ENCODE results near the gene FCHSD2. TPM values are rescaled to one million over a fixed set of nuclear protein-coding genes. Genes with fewer than 3 reads are reported as not detected.
"Not testable (repeated sequence)": the region's sequence is repeated elsewhere in the genome, so short reads cannot be mapped to it uniquely, and the experiment has no call there.

The FCHSD2 gene
- total RNA-seq, 1 donor from 2014 or later: 32.8 TPM

GRCh38 chr11:72850832-72851231, 291.3 kb downstream of the FCHSD2 start:
- no peak for DNase-seq (ENCODE audit: extremely low read depth, low read depth, low spot score)

DNA sequence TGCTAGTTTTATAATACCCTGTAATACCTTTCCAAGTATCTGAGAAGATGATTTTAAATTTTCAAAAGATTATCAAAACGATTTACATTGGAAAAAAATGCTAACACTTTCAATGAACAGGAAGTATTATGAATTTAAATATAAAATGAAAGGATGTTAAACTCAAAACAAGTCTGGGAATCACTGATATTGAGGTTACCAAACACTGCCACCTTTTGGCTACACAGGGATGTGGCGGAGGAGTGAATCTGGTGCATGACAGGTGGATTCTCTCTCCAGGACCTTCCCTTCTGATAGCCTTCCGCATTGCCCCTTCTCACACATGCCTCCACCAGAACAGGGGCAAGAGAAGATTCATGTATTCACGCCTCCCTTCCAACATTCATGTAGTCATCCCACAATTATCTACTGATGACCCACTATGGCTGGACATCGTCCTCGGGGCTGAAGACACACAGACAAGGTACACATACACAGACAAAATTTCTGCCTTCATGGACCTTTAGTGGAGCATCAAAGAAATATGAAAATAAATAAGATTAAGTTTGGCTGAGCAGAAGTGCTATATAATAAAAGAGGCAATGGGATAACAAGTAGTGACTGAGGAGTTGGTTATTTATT, 293.2 kb downstream of the FCHSD2 start:
- no peak for DNase-seq (ENCODE audit: extremely low read depth, low read depth, low spot score)

- no peak for DNase-seq (ENCODE audit: extremely low read depth, low read depth, low spot score)
These were observed 297.8 kb downstream of the FCHSD2 start for GRCh38 chr11:72844356-72844755.

- no peak for DNase-seq (ENCODE audit: extremely low read depth, low read depth, low spot score)
These were observed 299.3 kb downstream of the FCHSD2 start for GRCh38 chr11:72842653-72843330.

GRCh38 chr11:72842126-72842525, 300.0 kb downstream of the FCHSD2 start:
- no peak for DNase-seq (ENCODE audit: extremely low read depth, low read depth, low spot score)

GRCh38 chr11:72841397-72841796, 300.7 kb downstream of the FCHSD2 start:
- no peak for DNase-seq (ENCODE audit: extremely low read depth, low read depth, low spot score)

GRCh38 chr11:72840780-72841179, 301.3 kb downstream of the FCHSD2 start:
- DNase-seq (ENCODE audit: extremely low read depth, low read depth, low spot score): no peak

DNA sequence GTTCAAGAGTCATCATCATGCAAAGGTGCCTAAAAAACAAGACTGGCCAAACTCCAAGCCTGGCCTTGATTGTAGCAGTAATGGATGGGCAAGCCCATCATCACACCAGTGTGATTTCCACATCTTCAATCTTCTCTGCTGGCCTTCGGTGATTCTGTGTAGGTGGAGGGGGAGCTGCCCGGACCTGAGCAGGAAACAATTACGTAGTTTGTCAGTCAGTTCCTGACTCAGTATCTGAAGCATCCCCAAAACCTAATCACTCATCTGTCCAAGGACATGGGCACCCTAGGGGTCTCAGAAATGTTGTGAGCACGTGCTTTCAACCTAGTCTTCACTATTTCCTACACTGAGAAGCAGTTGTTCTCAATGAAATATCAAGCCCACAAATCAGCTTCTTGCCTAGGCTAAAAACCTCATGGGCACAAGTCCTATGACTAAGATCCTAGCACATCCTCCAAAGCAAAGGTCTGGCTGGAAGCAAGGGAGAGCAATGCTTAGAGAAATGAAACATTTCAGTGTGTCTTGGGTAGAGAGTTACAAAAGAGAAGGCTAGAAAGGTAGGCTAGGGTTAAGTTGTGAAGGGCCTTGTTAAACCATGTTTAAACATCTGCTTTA, 303.3 kb downstream of the FCHSD2 start:
- no peak for DNase-seq (ENCODE audit: extremely low read depth, low read depth, low spot score)

GRCh38 chr11:72836111-72836510, 306.0 kb downstream of the FCHSD2 start:
- no peak for DNase-seq (ENCODE audit: extremely low read depth, low read depth, low spot score)

- DNase-seq (ENCODE audit: extremely low read depth, low read depth, low spot score): no peak
These were observed 307.2 kb downstream of the FCHSD2 start for GRCh38 chr11:72834905-72835304.

GRCh38 chr11:72833811-72834493, 308.2 kb downstream of the FCHSD2 start:
- no peak for DNase-seq (ENCODE audit: extremely low read depth, low read depth, low spot score)

- no peak for DNase-seq (ENCODE audit: extremely low read depth, low read depth, low spot score)
These were observed 308.9 kb downstream of the FCHSD2 start for GRCh38 chr11:72833083-72833733.

DNA sequence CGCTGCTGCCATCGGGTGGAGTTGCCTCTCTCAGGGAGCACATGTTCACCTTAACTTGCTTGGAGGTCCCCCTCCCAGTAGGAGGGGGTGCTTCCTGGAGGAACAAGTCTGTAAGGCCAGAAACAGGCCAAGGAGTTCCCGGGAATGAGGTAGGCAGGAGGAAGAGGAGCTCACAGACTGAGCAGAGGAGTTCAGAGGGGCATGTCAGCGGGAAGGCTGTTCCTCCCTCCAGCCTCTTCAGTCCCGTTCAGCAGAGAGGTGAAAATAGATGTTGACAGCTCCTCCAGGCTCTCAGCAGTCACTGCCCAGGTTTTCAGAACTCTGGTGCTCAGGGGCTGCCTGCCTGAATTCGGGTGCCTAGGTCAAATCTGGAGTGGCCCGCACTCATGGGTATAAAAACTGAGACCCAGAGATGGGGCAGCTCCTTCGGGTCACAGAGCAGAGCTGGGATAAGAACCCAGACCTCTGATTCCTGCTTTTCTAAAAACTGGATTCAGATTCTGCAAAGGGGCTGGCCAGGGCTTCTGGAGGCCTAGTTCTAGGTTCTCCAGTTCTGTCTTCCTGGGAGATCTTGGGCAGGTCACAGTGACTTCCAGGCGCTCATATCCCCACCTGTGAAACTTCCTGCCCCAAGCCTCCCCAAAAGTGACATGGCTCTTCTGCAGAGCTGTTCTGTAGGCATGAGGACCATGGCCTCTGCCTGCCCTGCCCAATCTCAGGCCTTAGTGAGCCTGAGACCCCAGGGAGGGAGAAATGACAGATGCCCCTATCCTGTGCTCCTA, 309.6 kb downstream of the FCHSD2 start:
- DNase-seq (ENCODE audit: extremely low read depth, low read depth, low spot score): no peak

DNA sequence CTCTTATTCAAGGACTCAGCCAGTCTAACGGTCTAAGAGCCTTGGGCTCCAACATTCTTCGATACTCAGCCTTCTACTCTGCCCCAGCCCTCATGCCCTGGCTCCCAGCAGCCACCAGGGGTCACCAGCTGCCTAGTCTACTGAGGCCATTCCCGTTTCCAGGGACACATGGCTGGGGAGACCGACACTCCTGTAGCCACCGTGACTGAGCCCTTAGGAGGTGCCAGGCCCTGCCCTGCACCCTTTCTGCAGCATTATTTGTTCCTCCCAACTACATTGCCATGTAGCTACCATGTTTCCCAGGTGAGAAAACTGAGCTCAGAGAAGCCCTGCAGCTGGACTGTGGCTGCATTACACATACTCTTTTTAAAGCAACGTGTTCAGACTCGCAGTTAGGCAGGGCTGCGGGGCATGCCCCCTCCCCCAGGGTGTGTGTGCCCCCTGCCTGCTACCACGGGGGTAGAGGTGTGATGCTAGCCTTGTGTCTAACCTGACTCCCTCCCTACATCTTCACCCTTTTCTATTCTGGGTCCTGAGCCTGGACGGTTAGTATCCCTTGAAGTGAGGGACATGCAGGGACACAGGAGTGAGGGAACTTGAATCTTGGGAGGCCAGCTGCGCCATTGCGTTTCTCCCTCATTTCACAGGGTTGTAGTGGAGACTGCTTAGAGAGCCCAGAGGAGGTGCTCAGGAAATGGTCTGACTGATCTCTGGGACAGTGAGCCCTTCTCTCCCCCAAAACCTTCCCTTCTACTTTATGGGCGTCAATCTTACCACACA, 310.4 kb downstream of the FCHSD2 start:
- no peak for DNase-seq (ENCODE audit: extremely low read depth, low read depth, low spot score)

- no peak for DNase-seq (ENCODE audit: extremely low read depth, low read depth, low spot score)
These were observed 312.1 kb downstream of the FCHSD2 start for GRCh38 chr11:72829884-72830533.

DNA sequence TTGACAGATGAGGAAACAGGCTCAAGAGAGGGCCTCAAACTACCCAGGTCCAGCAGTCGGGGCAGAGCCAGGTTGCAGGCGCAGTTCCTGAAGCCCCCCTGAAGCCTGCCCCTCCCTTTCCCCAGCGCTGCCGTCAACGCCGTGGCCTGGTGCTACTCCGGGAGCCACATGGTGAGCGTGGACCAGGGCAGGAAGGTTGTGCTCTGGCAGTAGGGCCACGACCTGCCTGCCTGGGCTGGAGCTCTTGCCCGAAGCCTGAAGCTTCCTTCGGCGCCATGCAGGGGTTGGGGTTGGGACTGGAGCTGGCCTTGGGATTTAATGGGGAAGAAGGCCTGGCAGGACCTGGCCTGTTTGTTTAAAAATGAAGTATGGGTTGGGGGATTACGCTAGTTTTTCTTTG, 312.9 kb downstream of the FCHSD2 start:
- DNase-seq (ENCODE audit: extremely low read depth, low read depth, low spot score): no peak

GRCh38 chr11:72828692-72829101, 313.4 kb downstream of the FCHSD2 start:
- no peak for DNase-seq (ENCODE audit: extremely low read depth, low read depth, low spot score)

GRCh38 chr11:72828081-72828567, 314.0 kb downstream of the FCHSD2 start:
- DNase-seq (ENCODE audit: extremely low read depth, low read depth, low spot score): no peak

- not testable (repeated sequence) for DNase-seq (ENCODE audit: extremely low read depth, low read depth, low spot score)
These were observed 314.5 kb downstream of the FCHSD2 start for GRCh38 chr11:72827656-72828055.
